K562 (cell line): ENCODE measurements around the gene CCDC178. TPM values are rescaled to one million over a fixed set of nuclear protein-coding genes. Genes with fewer than 3 reads are reported as not detected.

Source experiments
- ATAC-seq: fragments of 200-7000 bp; cut with Tn5 transposase; 3 replicates; pipeline ENCODE4 v1.9.1; 2020; ENCODE audit warnings: moderate library complexity
- BruUV-seq: library from RNA; stranded (reverse); fragments of 400-500 nt; replicated peaks from 2 replicates; lab custom pipeline; 2021; lab: Mats Ljungman, UMichigan
- CTCF ChIA-PET: fragments of 300-600 bp; formaldehyde crosslinking; extraction: SDS; loops from one replicate; lab custom pipeline; 2021; ENCODE audit warnings: low intra/inter-chr PET ratio; lab: Yijun Ruan, JAX
- POLR2A ChIA-PET: fragments of 300-600, 350-650 bp; sonication (Branson Sonifier 250); formaldehyde crosslinking; extraction: SDS; loops from one replicate; lab custom pipeline; 2021; ENCODE audit warnings: antibody characterized with exemption, inconsistent platforms; lab: Yijun Ruan, JAX
- DNase-seq, 4 experiments: peaks; one replicate each; pipeline versions ENCODE4 v3.0.0 to v3.0.0-alpha.2; 2011 to 2018; ENCODE audit warnings: low spot score in 3 of 4, mixed read lengths in 3 of 4; ENCODE audit errors: extremely low read depth in 1 of 4
- FAIRE-seq: peaks from 2 replicates; lab custom pipeline; 2011; peaks lifted over from hg19 to GRCh38; lab: Jason Lieb, UNC
- H2AFZ ChIP-seq: 2 replicates; pipeline ENCODE4 v1.6.0; 2011; ENCODE audit warnings: low read depth, low read length, control low read depth, inconsistent platforms
- H3K27ac ChIP-seq: fragments of 200-600 bp; 3 replicates; pipeline ENCODE4 v1.8.0; 2011; ENCODE audit warnings: low read depth, mild to moderate bottlenecking, control low read depth, inconsistent platforms, low read length, moderate library complexity, mixed read lengths; ENCODE audit errors: extremely low read depth
- H3K27me3 ChIP-seq, 2 experiments: fragments of 300-600 bp in 1 of 2; 2 replicates in 1 of 2; 3 replicates in 1 of 2; pipeline versions ENCODE4 v1.6.0 to v1.8.0; 2011; ENCODE audit warnings: inconsistent platforms in 2 of 2, low read length in 2 of 2, mild to moderate bottlenecking in 1 of 2, mixed read lengths in 1 of 2, moderate library complexity in 1 of 2; ENCODE audit not compliant: control insufficient read depth in 2 of 2, insufficient read depth in 2 of 2
- H3K36me3 ChIP-seq: fragments of 300-600 bp; 3 replicates; pipeline ENCODE4 v1.8.0; 2011; ENCODE audit warnings: mild to moderate bottlenecking, low read length, inconsistent platforms; ENCODE audit not compliant: control insufficient read depth, insufficient read depth
- H3K4me1 ChIP-seq, 2 experiments: fragments of 200-600 bp in 1 of 2; replicated peaks in 1 of 2; 2 replicates in 1 of 2; 3 replicates in 1 of 2; pipeline versions ENCODE4 v1.5.1 to v1.8.0; 2011; ENCODE audit warnings: inconsistent platforms in 2 of 2, low read length in 2 of 2, mild to moderate bottlenecking in 1 of 2, mixed read lengths in 1 of 2, moderate library complexity in 1 of 2; ENCODE audit not compliant: control insufficient read depth in 2 of 2, insufficient read depth in 2 of 2
- H3K4me2 ChIP-seq: 2 replicates; pipeline ENCODE4 v1.6.1; 2011; ENCODE audit warnings: low read length, control low read depth, inconsistent platforms, mixed read lengths; ENCODE audit not compliant: insufficient read depth
- H3K4me3 ChIP-seq: fragments of 200-600 bp; sonication (generic), shearing (Covaris generic); 2 replicates; pipeline ENCODE4 v1.5.1; 2016; ENCODE audit warnings: control low read depth, inconsistent platforms
- H3K79me2 ChIP-seq: fragments of 200-600 bp; 3 replicates; pipeline ENCODE4 v1.8.0; 2011; ENCODE audit warnings: low read length, inconsistent platforms; ENCODE audit not compliant: control insufficient read depth, insufficient read depth
- H3K9ac ChIP-seq, 2 experiments: 2 replicates each; pipeline versions ENCODE4 v1.6.0 to v1.6.1; 2011; ENCODE audit warnings: low read depth in 2 of 2, low read length in 2 of 2, control low read depth in 1 of 2, inconsistent platforms in 1 of 2, mild to moderate bottlenecking in 1 of 2, mixed read lengths in 1 of 2; ENCODE audit not compliant: insufficient read depth in 1 of 2
- H3K9me1 ChIP-seq: one replicate; pipeline ENCODE4 v1.6.0; 2011; ENCODE audit warnings: inconsistent platforms, mild to moderate bottlenecking, low read length, moderate library complexity; ENCODE audit not compliant: control insufficient read depth, insufficient read depth
- H3K9me3 ChIP-seq: replicated peaks from 2 replicates; pipeline ENCODE4 v1.5.1; 2011; ENCODE audit warnings: low read depth, low read length, inconsistent platforms; ENCODE audit not compliant: control insufficient read depth, insufficient read depth
- H4K20me1 ChIP-seq: replicated peaks from 2 replicates; pipeline ENCODE4 v1.6.1; 2011; ENCODE audit warnings: low read length, inconsistent platforms, mixed read lengths; ENCODE audit not compliant: control insufficient read depth, insufficient read depth
- GTF2A2 ChIP-seq: IDR thresholded peaks from 2 replicates; pipeline ENCODE4 v1.6.1; 2016; ENCODE audit warnings: mild to moderate bottlenecking, missing genetic modification characterization, missing compliant biosample characterization
- HDGF ChIP-seq: fragments of 450-650 bp; IDR thresholded peaks from 2 replicates; pipeline ENCODE4 v1.6.1; 2016
- HMG20A ChIP-seq: fragments of 450-650 bp; formaldehyde crosslinking; conservative IDR thresholded peaks from 2 replicates; pipeline ENCODE4 v1.4.0; 2020; ENCODE audit warnings: mild to moderate bottlenecking, mixed read lengths
- NBN ChIP-seq: fragments of 450-650 bp; IDR thresholded peaks from 2 replicates; pipeline ENCODE4 v1.6.1; 2016; ENCODE audit warnings: low read depth, mild to moderate bottlenecking
- PRPF4 ChIP-seq: fragments of 200-400 bp; formaldehyde crosslinking; IDR thresholded peaks from one replicate; pipeline ENCODE4 v1.6.1; 2017; ENCODE audit warnings: low read length, low read depth, mild to moderate bottlenecking; ENCODE audit not compliant: insufficient read depth, poor library complexity, severe bottlenecking
- SMARCE1 ChIP-seq: fragments of 450-650 bp; IDR thresholded peaks from 2 replicates; pipeline ENCODE4 v1.7.1; 2016; ENCODE audit warnings: mild to moderate bottlenecking
- SP1 ChIP-seq: sonication (generic); formaldehyde crosslinking; IDR thresholded peaks from 2 replicates; pipeline ENCODE4 v1.8.1; 2022; ENCODE audit warnings: mild to moderate bottlenecking, missing genetic modification reagents
- STAT5B ChIP-seq: fragments of 250-450 bp; sonication (Bioruptor Pico); IDR thresholded peaks from 2 replicates; pipeline ENCODE4 v1.8.0; 2021; ENCODE audit warnings: mild to moderate bottlenecking, inconsistent platforms
- ZFP1 ChIP-seq: fragments of 450-650 bp; formaldehyde crosslinking; IDR thresholded peaks from 2 replicates; pipeline ENCODE4 v1.4.0; 2020; ENCODE audit warnings: mild to moderate bottlenecking, mixed read lengths
- ZNF165 ChIP-seq: fragments of 250-450 bp; sonication (Bioruptor Pico); IDR thresholded peaks from 2 replicates; pipeline ENCODE4 v1.4.0; 2020; ENCODE audit warnings: borderline replicate concordance
- ZNF436 ChIP-seq: fragments of 250-450, 450-650 bp; sonication (Bioruptor Pico); formaldehyde crosslinking; IDR thresholded peaks from 2 replicates; pipeline ENCODE4 v1.7.0; 2020; ENCODE audit warnings: mild to moderate bottlenecking
- in situ Hi-C: fragments of 300-500 bp; cut with MboI; formaldehyde crosslinking; loops from 4 replicates; pipeline ENCODE4 v1.15.0; 2018; ENCODE audit warnings: inconsistent platforms, mixed read lengths
- intact Hi-C: fragments of 100-400 bp; cut with micrococcal nuclease; formaldehyde crosslinking; loops from 2 replicates; pipeline ENCODE4 v1.14.2; 2022
- polyA plus RNA-seq, 8 experiments: library from polyadenylated mRNA; depleted of rRNA in 4 of 8; stranded (reverse) in 5 of 8; unstranded in 3 of 8; fragments of >200 nt; fragmentation: Nextera tagmentation in 2 of 8; fragmentation: Illumina TruSeq in 1 of 8; extraction: Ambion mirVana in 2 of 8; extraction: Trizol in 1 of 8; gene quantifications; 2 replicates each; pipeline versions ENCODE4 v1.2.1 to v1.2.3, GENCODE V29; 2011 to 2014; ENCODE audit warnings: inconsistent platforms in 1 of 8, missing spikeins in 1 of 8
- total RNA-seq, 7 experiments: library from RNA; depleted of rRNA in 6 of 7; stranded (reverse); fragments of >200 nt in 6 of 7; fragmentation: Illumina TruSeq in 2 of 7; extraction: Trizol in 2 of 7; gene quantifications; 2 replicates each; pipeline versions ENCODE4 v1.2.1 to v1.2.3, GENCODE V29; 2011 to 2021; ENCODE audit warnings: low replicate concordance in 1 of 7
- TF ChIP-seq, protein P1 (sequence below), 2 experiments: fragments of 450-650 bp; conservative IDR thresholded peaks; 2 replicates each; pipeline ENCODE4 v1.6.1; 2017; ENCODE audit warnings: mild to moderate bottlenecking in 2 of 2, moderate library complexity in 2 of 2
- TF ChIP-seq, protein P2 (sequence below): fragments of 200-800 bp; sonication (Bioruptor generic); IDR thresholded peaks from 2 replicates; pipeline ENCODE4 v1.6.1; 2017; ENCODE audit warnings: missing genetic modification characterization, missing compliant biosample characterization

Gene CCDC178
- total and polyA plus RNA-seq, 9 of the 15 experiments (the other 6 are each of a cell fraction or from before 2014, with no cell fraction given), result 0.12 to 0.47 (median 0.15) TPM; not detected in 6

DNA sequence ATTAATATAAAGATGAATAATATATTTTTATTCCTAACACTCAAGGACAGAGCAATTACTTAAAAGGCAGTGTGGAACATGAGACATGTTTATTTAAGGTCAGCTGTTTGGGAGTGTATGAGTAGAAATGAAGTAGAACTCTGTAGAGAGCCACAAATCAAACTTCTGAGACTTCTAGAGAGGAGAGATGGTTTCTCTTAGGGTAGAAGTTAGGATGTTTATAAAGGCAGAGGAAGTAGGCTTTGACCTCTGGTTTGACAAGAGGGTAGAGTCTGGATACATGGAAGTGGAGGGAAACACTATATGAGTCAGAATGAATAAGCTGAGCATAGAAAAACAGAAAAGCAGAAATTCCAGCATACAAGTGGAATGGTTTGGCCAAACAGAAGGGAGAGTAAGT lies 405.6 kb downstream of the CCDC178 start:
- intact Hi-C loops, result no loop called here
- Histone ChIP-seq H3K36me3 (no peaks in the 10 kb centered on the region), H3K27me3 (no peaks in the 10 kb centered on the region), H4K20me1 (no peaks in the 10 kb centered on the region), H3K4me1 (no peaks in the 10 kb centered on the region), H2AFZ (no peak overlapping the region), H3K9me3 (no peaks in the 10 kb centered on the region), H3K4me3 (no peak overlapping the region), H3K4me2 (no peak overlapping the region), H3K27ac (no peak overlapping the region), H3K9ac (no peak overlapping the region), H3K79me2 (no peaks in the 10 kb centered on the region), H3K9me1 (no peaks in the 10 kb centered on the region)
- DNase-seq, result no peak
- no TSS peak for BruUV-seq
- no peak for FAIRE-seq
- no peak for ATAC-seq
- POLR2A ChIA-PET, result no interaction called here
- in situ Hi-C loops, result no loop called here
- CTCF ChIA-PET, result no interaction called here
- TF ChIP-seq ZNF436 (CRISPR knock-in tag), result no peak
- no peak for TF ChIP-seq ZNF165 (CRISPR knock-in tag)
- no peak for TF ChIP-seq SMARCE1
- TF ChIP-seq ZFP1 (CRISPR knock-in tag), result no peak
- TF ChIP-seq, protein P1, sequence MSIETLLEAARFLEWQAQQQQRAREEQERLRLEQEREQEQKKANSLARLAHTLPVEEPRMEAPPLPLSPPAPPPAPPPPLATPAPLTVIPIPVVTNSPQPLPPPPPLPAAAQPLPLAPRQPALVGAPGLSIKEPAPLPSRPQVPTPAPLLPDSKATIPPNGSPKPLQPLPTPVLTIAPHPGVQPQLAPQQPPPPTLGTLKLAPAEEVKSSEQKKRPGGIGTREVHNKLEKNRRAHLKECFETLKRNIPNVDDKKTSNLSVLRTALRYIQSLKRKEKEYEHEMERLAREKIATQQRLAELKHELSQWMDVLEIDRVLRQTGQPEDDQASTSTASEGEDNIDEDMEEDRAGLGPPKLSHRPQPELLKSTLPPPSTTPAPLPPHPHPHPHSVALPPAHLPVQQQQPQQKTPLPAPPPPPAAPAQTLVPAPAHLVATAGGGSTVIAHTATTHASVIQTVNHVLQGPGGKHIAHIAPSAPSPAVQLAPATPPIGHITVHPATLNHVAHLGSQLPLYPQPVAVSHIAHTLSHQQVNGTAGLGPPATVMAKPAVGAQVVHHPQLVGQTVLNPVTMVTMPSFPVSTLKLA (conservative IDR thresholded peaks at IDR 0.05), result no peak
- TF ChIP-seq GTF2A2, result no peak
- no peak for TF ChIP-seq STAT5B
- no peak for TF ChIP-seq HMG20A (CRISPR knock-in tag)
- no peak for TF ChIP-seq HDGF
- TF ChIP-seq, protein P2, sequence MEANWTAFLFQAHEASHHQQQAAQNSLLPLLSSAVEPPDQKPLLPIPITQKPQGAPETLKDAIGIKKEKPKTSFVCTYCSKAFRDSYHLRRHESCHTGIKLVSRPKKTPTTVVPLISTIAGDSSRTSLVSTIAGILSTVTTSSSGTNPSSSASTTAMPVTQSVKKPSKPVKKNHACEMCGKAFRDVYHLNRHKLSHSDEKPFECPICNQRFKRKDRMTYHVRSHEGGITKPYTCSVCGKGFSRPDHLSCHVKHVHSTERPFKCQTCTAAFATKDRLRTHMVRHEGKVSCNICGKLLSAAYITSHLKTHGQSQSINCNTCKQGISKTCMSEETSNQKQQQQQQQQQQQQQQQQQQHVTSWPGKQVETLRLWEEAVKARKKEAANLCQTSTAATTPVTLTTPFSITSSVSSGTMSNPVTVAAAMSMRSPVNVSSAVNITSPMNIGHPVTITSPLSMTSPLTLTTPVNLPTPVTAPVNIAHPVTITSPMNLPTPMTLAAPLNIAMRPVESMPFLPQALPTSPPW (CRISPR knock-in tag), result no peak
- no peak for TF ChIP-seq SP1
- no peak for TF ChIP-seq PRPF4
- no peak for TF ChIP-seq NBN
